ENCODE results near the gene ANO7.

Gene ANO7

GRCh38 chr2:241238693-241239198, 50.3 kb downstream of the ANO7 start:
- TF ChIP-seq, protein P1, sequence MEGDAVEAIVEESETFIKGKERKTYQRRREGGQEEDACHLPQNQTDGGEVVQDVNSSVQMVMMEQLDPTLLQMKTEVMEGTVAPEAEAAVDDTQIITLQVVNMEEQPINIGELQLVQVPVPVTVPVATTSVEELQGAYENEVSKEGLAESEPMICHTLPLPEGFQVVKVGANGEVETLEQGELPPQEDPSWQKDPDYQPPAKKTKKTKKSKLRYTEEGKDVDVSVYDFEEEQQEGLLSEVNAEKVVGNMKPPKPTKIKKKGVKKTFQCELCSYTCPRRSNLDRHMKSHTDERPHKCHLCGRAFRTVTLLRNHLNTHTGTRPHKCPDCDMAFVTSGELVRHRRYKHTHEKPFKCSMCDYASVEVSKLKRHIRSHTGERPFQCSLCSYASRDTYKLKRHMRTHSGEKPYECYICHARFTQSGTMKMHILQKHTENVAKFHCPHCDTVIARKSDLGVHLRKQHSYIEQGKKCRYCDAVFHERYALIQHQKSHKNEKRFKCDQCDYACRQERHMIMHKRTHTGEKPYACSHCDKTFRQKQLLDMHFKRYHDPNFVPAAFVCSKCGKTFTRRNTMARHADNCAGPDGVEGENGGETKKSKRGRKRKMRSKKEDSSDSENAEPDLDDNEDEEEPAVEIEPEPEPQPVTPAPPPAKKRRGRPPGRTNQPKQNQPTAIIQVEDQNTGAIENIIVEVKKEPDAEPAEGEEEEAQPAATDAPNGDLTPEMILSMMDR (IDR thresholded peaks at IDR 0.05; ENCODE audit: insufficient read depth, missing control alignments), result no peak
- DNase-seq (ENCODE audit: insufficient read length, low spot score), result no peak
- no peak for FAIRE-seq

DNA sequence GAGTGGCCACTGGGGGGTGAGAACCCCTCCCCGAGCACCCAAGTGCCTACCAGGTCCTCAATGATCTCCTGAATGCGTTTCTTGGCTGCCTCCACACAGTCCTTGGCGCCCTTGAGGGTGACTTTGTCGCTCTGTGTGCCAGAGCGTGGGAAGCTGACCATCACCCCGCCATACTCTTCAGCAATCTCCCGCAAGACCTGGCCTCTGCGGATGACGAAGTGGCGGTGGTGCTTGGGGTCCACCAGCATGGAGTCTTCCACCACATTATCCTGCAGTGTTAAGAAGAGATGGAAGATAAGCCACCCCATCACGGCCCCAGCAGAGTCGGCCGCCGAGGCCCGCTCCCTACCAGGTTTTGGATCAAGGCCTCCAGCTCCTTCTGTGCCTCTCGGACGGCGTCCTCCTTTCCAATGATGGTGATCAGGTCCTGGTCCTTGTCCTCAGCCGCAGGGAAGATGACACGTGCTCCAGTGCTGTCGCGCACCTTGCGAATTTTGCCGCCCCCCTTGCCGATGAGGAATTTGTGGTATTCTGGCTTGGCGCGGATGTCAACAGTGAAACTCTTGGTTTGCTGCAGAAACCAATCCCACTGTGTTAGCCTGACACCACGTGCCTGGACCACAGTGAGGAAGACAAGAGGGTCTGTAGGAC, 51.2 kb downstream of the ANO7 start:
- TF ChIP-seq, protein P1 (IDR thresholded peaks at IDR 0.05; ENCODE audit: insufficient read depth, missing control alignments), result no peak
- DNase-seq (ENCODE audit: insufficient read length, low spot score), result no peak
- FAIRE-seq, result no peak

DNA sequence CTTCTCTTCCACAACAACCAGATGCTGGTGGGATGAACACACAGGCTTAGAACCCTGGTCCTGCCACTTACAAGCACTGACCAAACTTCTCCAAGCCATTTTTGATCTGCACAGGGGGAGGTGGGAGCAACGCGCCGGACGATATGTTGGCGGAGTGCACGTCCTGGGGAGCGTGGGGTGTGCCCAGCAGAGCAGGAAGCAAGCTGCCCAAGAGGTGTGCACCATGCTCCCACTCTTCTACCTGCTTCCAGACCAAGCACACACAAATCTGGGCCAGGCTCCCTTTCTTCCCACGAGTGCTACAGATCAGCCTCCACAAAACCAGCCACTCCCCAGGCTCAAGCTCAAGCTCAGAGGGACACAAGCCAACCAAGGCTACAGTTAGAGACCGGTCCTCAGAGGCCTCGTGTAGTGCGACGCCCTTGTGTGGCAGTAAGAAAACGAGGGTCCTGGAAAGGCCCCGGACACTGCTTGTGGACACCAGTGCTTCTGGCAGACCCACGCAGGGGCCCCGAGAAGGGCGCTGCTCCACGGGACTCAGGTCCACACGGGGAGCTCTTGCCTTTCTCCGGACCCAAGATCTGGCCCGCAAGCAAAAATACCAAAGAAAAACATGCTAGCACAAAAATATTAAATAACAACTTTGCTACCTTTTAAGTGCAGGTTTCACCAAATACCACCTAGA, 52.0 kb downstream of the ANO7 start:
- DNase-seq (ENCODE audit: insufficient read length, low spot score) (no peak), FAIRE-seq (no peak)
- TF ChIP-seq, protein P1 (IDR thresholded peaks at IDR 0.05; ENCODE audit: insufficient read depth, missing control alignments), result no peak

GRCh38 chr2:241241669-241242068, 53.2 kb downstream of the ANO7 start:
- TF ChIP-seq, protein P1 (IDR thresholded peaks at IDR 0.05; ENCODE audit: insufficient read depth, missing control alignments), result no peak
- no peak for DNase-seq (ENCODE audit: insufficient read length, low spot score)
- no peak for FAIRE-seq

GRCh38 chr2:241242306-241242705, 53.8 kb downstream of the ANO7 start:
- DNase-seq (ENCODE audit: insufficient read length, low spot score) (no peak), FAIRE-seq (no peak)
- TF ChIP-seq, protein P1 (IDR thresholded peaks at IDR 0.05; ENCODE audit: insufficient read depth, missing control alignments), result no peak

GRCh38 chr2:241244368-241244767, 55.9 kb downstream of the ANO7 start:
- TF ChIP-seq, protein P1 (IDR thresholded peaks at IDR 0.05; ENCODE audit: insufficient read depth, missing control alignments), result no peak
- FAIRE-seq (no peak), DNase-seq (ENCODE audit: insufficient read length, low spot score) (no peak)

- FAIRE-seq (no peak), DNase-seq (ENCODE audit: insufficient read length, low spot score) (no peak)
Measured at GRCh38 chr2:241248289-241248688, 59.8 kb downstream of the ANO7 start.

More at GRCh38 chr2:241248289-241248688, 59.8 kb downstream of the ANO7 start:
- TF ChIP-seq, protein P1 (IDR thresholded peaks at IDR 0.05; ENCODE audit: insufficient read depth, missing control alignments), result no peak

Measured in D721Med (cell line).